ENCODE measurements around the gene OTOS.

Gene OTOS

DNA sequence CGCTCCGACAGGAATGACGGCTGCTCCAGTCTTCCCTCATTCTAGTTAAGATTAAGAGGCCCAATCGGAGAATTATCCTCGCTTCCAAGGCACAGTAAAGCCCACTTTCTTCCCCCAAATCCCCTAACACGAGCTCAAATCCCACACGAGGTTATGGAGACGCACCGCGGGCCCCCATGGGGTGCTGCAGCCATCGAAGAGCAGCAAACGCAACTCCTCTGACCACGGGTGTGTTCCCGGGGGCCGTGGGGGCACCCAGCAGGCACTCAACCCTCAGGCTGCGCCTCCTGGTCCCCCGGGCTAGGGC lies 4.8 kb downstream of the OTOS start:
- no peak for DNase-seq

DNA sequence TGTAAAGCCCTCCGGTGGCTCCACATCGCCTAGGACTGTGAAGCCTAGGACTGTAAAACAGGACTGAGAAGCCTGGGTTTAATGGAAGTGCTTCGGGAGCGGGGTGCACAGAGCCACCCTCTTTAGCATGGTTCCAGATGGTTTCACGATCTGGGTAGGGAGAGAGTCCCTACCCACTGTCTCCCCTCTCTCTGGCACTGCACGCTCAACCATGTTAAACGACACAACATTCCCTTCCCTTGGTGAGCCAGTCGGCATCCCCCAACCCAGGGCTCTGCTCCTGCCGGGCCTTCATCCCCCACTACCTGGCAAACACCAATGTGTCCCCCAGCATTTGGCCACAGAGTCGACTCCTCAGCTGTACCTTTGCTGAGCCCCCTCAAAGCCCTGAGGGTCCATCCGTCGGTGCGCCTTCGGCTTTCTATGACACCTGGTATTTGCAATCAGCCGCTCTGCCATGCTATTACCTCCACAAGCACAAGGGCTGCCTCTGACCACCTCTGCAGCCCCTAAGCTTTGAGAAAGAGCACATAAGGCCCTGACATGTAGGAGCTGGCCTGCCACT lies 5.4 kb downstream of the OTOS start:
- DNase-seq = no peak

DNA sequence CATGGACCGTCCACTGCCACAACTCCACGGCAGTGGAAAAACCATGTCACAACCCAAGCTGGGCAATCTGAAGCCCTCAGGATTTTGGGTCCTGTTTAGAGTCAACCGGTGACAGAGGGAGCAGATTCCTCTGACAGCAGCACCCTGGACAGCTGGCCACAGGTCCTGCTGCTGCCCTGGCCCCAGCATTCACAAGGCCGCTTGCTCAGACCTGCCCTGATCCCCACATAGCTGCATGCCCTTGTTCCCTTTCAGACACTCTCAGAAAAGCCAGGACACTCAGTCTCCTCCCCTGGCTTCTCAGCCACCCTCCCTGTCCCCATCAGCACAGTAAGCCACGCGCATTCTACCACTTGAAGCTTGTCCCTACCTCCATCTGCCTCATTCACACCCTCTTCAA lies 6.0 kb downstream of the OTOS start:
- DNase-seq = no peak

DNA sequence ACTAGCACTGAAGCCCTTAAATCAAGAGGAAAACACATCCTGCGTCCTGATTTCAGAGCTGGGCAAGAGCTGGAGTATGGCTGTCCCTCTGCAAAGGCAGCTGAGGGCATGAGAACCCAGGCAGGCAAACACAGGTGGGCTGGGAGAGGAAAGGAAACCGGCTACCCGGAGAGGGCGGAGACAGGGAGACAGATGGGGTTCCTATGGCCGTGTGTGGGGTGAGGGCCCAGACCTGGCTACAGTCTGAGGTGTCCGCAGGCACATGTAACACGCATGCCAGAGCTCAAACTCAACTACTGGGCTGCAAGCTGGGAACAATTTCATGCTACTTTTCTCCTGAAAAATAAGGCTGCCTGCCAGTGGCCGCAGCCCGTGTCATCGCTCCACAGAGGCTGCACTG lies 7.1 kb downstream of the OTOS start:
- DNase-seq = no peak

DNA sequence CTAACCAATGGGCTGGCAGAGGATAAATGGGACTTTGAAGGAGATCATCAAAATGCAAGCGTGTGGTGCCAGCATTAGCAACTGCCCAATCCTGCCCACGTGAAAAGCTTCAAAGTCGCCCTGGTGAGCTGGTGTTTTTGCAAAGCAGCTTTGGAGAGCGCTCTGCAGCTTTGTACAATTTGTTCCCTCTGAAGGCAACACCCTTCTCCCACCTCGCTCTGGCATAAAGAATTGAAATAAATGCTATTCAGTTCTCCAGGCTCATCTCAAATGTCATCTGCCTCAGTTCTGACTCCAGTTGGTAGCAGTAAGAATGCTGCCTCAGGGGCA lies 7.8 kb downstream of the OTOS start:
- DNase-seq = no peak

DNA sequence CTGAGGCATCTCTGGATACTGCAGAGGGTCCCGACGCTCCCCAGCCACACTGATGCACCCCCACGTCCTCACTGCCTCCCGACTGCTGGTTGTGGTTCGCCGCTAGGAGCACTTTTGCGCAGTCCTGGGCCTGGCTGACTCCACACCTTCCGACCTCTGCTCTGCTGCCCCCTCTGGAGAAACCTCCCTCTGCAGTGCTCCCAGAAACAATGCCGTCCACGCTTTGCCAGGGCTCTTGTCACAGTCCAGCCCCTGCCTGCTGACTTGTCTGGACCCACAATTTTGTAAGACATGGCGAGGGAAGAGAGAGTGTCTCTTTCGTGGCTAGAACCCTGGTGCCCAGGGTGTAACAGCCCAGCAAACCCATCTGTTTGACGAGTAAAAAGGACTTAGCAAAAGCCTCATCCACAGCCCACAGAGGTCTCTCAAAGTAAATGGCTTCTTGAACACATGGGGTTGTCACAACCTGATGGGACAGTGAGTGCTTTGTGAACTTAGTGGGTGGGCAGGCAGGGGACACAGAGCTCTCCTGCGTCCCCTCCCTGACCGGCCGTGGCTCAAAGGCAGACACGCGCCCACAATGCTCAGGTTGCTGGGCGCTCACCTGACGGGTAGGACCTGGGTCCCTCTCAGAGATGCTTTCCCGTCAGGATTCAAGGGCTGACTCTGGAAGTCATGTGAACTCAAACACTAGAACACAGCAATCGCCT lies 8.4 kb downstream of the OTOS start:
- no peak for DNase-seq

GRCh38 chr2:240131296-240131695 lies 9.2 kb downstream of the OTOS start:
- no peak for DNase-seq

GRCh38 chr2:240130393-240131195 lies 9.9 kb downstream of the OTOS start:
- DNase-seq = no peak

DNA sequence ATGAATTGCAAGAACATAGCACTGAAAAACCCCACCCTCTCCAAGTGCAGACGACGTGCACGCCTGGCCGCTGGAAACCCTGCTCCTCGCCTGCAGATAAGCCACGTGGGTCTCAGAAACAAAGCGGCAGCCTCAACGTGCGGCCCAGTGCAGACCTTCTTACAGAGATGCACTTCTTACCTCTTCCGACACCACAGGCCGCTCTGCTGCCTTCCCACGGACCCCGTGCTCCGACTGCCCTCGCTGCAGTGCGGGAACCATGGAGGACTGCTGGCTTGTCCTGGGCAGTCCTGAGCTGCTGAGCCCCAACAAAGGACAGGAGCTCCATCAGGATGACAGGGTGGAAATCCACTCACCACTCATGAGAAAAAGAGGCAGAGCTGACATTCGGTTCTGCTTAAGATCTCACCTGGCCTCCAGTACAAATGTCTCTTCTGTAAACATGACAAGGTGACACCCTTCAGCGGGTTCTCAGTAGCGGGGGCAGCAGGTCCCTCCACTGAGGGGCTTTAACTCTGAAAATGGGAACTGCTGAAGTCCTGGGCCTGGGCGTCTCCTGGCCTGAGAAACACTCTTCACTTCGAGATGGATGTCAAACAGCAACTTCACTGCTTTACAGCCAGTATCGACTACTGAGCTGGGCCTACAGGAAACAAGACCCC lies 10.6 kb downstream of the OTOS start:
- no peak for DNase-seq

- DNase-seq = no peak
Observed at GRCh38 chr2:240129311-240129710, 11.1 kb downstream of the OTOS start.

- DNase-seq = no peak
Observed at GRCh38 chr2:240128608-240129145, 11.8 kb downstream of the OTOS start.

DNA sequence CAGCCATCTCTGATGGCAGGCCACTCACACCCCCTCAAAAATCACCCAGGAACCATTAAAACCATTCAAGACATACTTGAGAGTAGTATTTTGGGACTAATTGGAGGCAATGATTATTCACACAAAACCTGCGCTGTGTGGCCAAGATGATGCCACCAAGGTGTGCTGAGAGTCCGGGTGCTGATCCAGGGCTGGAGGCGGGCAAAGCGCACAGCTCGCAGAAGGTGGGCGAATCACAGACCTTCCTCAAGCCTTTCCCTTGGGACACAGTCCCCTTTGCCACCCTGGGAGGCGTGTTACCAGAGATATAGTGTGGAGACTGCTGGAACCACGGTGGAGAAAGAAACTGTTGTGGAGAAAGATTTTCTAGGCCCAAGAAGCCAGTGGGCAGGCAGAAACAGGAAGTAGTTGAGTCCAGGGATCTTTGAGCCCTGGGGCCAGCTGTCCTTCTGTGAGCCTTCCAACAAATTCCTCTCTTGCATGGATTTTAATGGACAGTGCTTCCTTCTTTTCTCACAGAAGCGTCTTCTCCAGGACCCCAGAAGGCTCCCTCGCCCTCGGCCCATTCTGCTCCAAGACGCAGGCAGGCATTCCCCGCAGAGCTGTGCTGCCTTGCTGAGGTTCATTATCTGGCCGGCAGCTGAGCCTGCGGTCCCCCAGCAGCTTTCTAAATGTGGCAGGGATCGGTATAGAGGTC lies 12.4 kb downstream of the OTOS start:
- no peak for DNase-seq

DNA sequence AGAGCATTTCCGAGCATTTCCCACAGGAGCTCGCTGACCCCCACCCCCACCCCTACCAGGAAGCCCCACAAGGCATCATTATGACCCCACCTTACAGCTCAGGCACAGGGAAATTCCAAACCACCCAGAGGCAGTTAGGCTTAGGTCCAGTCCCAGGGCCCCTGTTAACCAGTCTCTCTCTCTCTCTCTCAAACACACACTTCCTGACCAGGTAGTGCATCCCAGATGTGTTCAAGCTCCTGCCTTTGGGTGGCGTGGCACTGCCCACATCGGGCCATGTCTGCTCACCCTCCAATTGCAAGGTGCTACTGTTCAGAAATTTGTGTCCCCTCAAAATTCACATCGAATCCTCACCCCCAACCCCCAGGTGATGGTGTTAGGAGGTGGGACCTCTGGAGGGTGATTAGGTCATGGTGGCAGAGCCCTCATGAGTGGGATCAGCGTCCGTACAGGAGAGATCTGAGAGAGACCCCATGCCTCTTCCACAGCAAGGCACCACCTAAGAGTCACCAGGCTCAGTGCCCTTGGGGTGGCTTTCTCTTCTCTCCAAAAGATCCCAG lies 13.2 kb downstream of the OTOS start:
- no peak for DNase-seq

- DNase-seq = no peak
Observed at GRCh38 chr2:240126731-240127130, 13.7 kb downstream of the OTOS start.

- DNase-seq = no peak
Observed at GRCh38 chr2:240125742-240126141, 14.7 kb downstream of the OTOS start.

- no peak for DNase-seq
Observed at GRCh38 chr2:240124651-240125030, 15.8 kb downstream of the OTOS start.

GRCh38 chr2:240123821-240124650 lies 16.4 kb downstream of the OTOS start:
- no peak for DNase-seq

GRCh38 chr2:240121675-240122074 lies 18.8 kb downstream of the OTOS start:
- DNase-seq = no peak

GRCh38 chr2:240121190-240121589 lies 19.3 kb downstream of the OTOS start:
- no peak for DNase-seq

DNA sequence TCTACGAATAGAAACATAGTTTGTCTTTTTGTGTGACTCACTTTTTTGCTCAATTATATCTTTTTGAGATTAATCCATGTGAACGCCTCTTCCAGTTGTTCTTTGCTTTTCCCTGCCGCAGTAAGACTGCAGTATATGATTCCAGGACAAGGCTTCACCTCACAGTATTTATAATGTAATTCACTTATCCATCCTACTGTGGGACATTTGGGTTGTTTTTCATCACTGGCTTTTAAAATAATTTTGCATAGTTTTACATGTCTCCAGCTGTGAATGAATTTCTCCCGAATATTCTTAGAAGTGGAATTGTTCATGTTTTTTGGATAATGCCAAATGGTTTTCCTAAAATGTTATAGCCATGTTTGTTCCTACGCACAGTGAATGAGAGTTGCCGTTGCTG lies 26.2 kb downstream of the OTOS start:
- DNase-seq = no peak

GRCh38 chr2:240112914-240113690 lies 27.4 kb downstream of the OTOS start:
- no peak for DNase-seq
